DMS79 treated with DMSO at 0.1 percent for 48 hours (cell line): ENCODE data around the gene MAGI2.

ENCODE experiments used
- DNase-seq: peaks from one replicate; lab custom pipeline; 2025; lab: John Stamatoyannopoulos, UW

MAGI2 gene

GRCh38 chr7:78413568-78413967, 1039.9 kb downstream of the MAGI2 start:
- no peak for DNase-seq

GRCh38 chr7:78412216-78412858, 1041.1 kb downstream of the MAGI2 start:
- DNase-seq, result no peak

GRCh38 chr7:78407031-78407430, 1046.4 kb downstream of the MAGI2 start:
- DNase-seq, result no peak

DNA sequence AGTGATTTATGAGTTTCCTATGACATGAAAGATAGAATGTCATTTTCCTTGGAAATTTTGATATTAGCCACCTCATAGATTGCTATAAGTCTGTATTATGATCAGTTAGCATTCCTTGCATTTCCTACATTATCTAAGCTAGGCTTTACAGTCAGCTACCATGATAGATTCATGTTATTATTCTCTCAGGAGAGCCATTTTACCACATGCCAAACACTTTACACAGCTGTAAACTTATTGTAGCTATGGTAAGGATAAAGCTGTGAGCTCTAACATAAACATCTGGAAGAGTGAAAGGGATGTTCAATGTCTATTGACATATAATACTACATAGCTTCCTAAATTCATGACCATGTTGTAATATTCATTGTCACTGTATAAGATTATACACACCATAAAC, 1046.9 kb downstream of the MAGI2 start:
- DNase-seq, result no peak

DNA sequence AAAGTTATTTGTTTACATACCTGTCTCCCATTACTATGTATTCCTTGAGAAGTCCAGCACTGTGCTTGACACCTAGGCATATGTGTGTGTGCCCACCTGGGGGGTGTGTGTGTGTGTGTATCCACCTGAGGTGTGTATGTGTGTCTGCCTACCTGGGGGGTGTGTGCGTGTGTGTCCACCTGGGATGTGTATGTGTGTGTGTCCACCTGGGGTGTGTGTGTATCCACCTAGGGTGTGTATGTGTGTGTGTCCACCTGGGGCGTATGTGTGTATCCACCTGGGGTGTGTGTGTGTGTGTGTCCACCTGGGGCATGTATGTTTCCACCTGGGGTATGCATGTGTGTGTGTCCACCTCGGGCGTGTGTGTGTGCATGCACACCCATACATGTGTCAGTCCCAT, 1051.4 kb downstream of the MAGI2 start:
- DNase-seq, result no peak

DNA sequence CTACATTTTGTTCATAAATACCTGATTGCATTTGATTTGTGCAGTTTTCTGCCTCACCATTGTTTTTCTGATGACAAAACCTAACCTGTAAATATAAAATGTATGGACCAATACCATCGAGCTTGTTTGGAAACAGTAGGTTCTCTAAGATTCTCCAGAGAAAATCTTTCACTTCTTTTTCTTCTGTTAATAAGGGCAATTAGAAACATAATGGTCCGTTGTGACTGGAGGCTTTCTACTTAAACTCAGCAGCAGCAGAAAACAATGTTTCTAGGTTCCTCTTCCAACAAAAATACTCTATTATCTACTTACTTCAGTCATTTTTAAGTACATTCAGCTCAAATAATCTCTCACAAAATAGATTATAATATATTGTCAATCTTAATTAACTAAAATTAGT, 1053.4 kb downstream of the MAGI2 start:
- DNase-seq, result no peak

GRCh38 chr7:78399033-78399769, 1054.3 kb downstream of the MAGI2 start:
- no peak for DNase-seq

- no peak for DNase-seq
These were observed 1054.9 kb downstream of the MAGI2 start for GRCh38 chr7:78398576-78398975.

- no peak for DNase-seq
These were observed 1055.4 kb downstream of the MAGI2 start for GRCh38 chr7:78398081-78398480.

GRCh38 chr7:78396210-78396609, 1057.3 kb downstream of the MAGI2 start:
- DNase-seq, result no peak

- no peak for DNase-seq
These were observed 1058.0 kb downstream of the MAGI2 start for GRCh38 chr7:78395298-78396036.

DNA sequence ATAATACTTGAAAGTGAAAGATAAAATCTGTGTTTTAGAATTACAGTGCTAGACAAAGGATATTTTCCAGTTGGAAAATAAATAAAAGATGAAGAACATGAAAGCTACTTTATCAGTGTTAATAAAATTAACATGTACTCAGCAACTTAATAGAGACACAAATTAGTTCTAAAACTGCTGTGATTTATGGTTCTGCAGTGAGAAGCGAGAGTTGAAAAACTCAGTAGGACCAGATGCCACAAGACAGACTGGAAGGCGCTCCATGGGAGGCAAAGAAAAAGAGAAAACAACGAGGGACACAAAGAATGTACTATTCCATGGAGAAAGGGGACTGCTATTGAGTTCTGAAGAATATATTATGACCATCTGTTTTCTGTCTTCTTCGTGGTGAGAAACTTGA, 1064.4 kb downstream of the MAGI2 start:
- DNase-seq, result no peak

DNA sequence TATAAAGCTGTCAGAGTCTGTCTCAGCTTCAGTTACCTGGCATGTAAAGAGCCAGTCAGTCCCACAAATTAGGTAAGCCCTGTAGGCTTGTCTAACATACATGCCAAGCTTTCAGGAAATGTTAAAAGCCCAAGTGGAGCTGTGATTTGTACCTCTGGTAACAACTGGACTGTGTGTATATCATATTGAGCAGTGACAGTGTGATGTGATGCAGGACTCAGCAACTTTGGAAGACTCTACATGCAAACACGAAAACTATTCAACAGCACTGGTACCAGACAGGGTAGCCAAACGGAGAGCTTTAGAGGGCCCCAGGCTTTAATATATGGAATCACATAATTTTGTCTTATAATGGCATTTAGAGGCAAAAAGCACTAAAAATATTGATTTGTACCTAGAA, 1066.9 kb downstream of the MAGI2 start:
- no peak for DNase-seq

DNA sequence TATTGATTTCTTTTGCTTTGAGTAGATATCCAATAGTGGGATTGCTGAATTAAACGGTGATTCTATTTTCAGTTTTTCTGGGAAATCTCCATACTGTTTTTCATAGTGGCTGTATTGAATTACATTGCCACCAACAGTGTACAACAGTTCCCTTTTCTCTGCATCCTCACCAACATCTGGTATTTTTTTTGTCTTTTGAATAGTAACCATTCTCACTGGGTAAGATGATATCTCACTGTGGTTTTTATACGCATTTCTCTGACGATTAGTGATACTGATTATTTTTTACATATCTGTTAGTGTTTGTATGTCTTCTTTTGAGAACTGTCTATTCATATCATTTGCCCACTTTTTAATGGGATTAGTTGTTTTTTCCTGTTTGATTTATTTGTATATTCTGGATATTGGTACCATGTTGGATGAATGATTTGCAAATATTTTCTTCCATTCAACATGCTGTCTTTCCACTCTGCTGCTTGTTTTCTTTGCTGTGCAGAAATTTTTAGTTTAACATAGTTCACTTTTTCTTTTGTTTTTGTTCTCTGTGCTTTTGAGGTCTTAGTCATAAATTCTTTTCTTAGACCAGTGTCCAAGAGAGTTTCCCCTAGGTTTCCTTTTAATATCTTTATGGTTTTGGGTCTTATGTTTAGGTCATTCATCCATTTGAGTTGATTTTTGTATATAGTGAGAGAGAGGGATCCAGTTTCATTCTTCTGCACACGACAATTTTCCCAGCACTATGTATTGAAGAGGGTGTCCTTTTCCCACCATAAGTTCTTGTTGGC, 1070.2 kb downstream of the MAGI2 start:
- no peak for DNase-seq

DNA sequence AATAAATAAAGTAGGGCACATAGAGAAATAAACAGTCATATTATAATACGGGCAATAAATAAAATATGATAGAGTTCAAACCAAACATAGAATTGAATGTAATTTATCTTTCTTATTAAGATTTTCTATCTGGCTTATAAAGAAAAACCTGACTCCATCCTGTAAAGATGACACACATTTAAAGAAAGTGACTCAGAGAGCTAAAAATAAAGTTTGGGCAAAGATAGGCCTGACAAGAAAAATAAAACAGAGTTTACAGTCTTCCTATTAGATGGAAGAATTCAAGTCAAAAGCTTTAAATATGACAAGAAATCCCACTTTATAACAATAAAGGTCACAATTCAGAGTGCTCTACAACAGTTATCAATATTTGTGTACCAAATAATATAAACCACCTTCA, 1074.3 kb downstream of the MAGI2 start:
- DNase-seq, result no peak

GRCh38 chr7:78377532-78377931, 1075.9 kb downstream of the MAGI2 start:
- no peak for DNase-seq

DNA sequence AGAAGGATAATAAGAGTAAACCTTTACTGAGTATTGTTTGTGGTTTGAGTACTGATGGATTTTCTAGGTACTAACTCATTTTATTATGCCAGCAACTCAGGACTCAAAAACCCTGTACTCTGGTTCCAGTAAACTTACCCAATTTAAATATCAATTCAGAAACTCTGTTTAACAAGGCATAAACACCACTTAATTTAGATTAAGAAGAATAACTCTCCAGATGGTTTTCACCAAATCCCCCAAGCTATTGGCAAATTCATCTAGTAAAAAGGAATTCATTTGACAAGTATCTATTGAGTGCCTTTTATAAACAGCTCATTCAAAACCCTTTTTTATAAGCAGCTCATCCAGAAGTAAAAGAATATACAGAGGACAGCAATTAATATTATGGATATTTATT, 1082.5 kb downstream of the MAGI2 start:
- peak; percentile 14 for DNase-seq

- DNase-seq, result no peak
These were observed 1084.7 kb downstream of the MAGI2 start for GRCh38 chr7:78368771-78369170.

DNA sequence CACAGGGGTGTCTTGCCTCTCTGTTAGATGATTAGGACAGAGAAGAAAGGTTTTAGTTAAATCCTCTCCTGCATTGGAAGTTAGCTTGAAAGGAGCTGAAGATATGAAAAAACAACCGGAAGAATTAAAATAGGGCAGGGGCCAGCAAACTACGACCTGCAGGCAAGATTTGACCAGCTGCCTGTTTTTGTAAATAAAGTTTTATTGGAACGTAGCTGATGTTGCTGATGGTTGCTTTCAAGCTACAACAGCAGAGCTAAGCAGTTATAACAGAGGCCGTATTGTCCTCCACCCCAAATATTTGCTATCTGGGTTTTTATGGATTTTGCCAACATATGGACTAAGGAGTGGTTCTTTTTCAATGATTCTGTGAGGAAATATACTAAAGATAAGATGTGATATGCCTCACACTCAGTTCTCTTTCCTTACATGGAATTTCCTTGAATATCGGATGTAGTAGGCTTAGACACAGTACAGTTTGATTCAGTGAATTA, 1086.1 kb downstream of the MAGI2 start:
- DNase-seq, result no peak

DNA sequence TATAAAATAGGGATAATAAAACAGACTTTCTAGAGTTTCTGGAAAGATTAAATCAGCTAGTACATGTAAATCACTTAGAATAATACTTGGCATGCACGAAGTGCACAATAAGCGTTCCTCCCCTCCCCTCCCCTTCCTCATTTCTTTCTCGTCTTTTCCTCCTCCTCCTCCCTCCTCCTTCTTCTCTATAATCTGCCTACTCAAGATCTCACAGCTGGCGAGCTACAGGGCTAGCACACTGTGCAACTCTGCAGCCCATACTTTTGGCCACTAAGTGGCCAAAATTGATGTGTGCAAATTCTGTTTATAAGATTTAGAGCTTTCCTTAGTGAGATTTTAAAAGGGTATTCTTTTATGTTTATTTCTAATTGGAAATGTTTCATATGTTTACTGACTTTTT, 1089.6 kb downstream of the MAGI2 start:
- no peak for DNase-seq

- DNase-seq, result no peak
These were observed 1093.6 kb downstream of the MAGI2 start for GRCh38 chr7:78359836-78360235.

GRCh38 chr7:78357709-78358108, 1095.8 kb downstream of the MAGI2 start:
- DNase-seq, result no peak
